Measurements from ENCODE around the gene C1D. TPM values are rescaled to one million over a fixed set of nuclear protein-coding genes. Genes with fewer than 3 reads are reported as not detected.

C1D gene
- polyA plus RNA-seq, 3 donors: 14.9 to 58.4 (median 49.7) TPM

DNA sequence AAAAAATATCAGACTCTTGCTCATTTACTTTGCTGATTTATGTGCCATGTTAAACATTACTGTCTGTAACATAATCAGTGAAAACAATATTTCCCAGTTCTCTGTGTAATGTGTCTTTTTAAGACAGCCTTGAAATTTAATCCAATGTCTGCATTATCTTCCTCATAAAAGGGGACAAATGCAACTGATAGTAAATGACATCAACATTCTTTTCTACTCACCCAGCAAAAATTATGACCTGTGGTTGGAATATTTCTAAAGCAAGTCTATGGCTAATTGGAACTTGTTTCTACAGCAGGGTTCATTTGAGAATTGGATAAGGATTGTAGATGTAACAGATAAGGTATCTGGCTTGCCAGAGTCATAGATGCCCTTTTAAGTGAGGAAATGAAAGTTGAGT is 34.8 kb downstream of the C1D start:
- no peak overlapping the region for H2AFZ ChIP-seq (ENCODE audit: insufficient read depth, low read depth, low read length, poor library complexity, severe bottlenecking)
- H3K79me2 ChIP-seq (ENCODE audit: insufficient read depth, low read length): no peaks in the 10 kb centered on the region
- Mint-ChIP-seq H3K4me1 (no peaks in the 10 kb centered on the region), H3K27ac (no peak overlapping the region), H3K4me3 (no peak overlapping the region), H3K9me3 (peaks cover 0 to 2% (median 0%) of the 10 kb centered on the region in 7 donors), H3K27me3 (ENCODE audit: low read depth in 3 of 3) (peaks cover 2 to 13% (median 9%) of the 10 kb centered on the region in 3 donors), H3K36me3 (no peaks in the 10 kb centered on the region)
- TF ChIP-seq, protein P1, sequence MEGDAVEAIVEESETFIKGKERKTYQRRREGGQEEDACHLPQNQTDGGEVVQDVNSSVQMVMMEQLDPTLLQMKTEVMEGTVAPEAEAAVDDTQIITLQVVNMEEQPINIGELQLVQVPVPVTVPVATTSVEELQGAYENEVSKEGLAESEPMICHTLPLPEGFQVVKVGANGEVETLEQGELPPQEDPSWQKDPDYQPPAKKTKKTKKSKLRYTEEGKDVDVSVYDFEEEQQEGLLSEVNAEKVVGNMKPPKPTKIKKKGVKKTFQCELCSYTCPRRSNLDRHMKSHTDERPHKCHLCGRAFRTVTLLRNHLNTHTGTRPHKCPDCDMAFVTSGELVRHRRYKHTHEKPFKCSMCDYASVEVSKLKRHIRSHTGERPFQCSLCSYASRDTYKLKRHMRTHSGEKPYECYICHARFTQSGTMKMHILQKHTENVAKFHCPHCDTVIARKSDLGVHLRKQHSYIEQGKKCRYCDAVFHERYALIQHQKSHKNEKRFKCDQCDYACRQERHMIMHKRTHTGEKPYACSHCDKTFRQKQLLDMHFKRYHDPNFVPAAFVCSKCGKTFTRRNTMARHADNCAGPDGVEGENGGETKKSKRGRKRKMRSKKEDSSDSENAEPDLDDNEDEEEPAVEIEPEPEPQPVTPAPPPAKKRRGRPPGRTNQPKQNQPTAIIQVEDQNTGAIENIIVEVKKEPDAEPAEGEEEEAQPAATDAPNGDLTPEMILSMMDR (IDR thresholded peaks at IDR 0.05): no peak
- H3K4me2 ChIP-seq (replicated peaks; ENCODE audit: extremely low read depth, low read length, poor library complexity, severe bottlenecking): no peak overlapping the region
- DNase-seq: no peak
- no peak overlapping the region for H3K9ac ChIP-seq (ENCODE audit: insufficient read depth, low read length, poor library complexity, severe bottlenecking)
- no peaks in the 10 kb centered on the region for H3K36me3 ChIP-seq (replicated peaks in 1 of 2; ENCODE audit: control insufficient read depth in 1 of 2, insufficient read depth in 2 of 2, low read length in 2 of 2)
- no peaks in the 10 kb centered on the region for H3K4me1 ChIP-seq (ENCODE audit: control insufficient read depth in 1 of 2, insufficient read depth in 2 of 2, low read length in 2 of 2)
- peaks cover 0 to 3% of the 10 kb centered on the region in 2 donors for H3K27me3 ChIP-seq (ENCODE audit: control insufficient read depth in 2 of 2, insufficient read depth in 2 of 2, low read length in 2 of 2)
- H3K4me3 ChIP-seq (replicated peaks in 1 of 3; ENCODE audit: low read depth in 2 of 3, low read length in 3 of 3): no peak overlapping the region
- no peaks in the 10 kb centered on the region for H3K9me3 ChIP-seq (replicated peaks in 1 of 2; ENCODE audit: control insufficient read depth in 1 of 2, insufficient read depth in 1 of 2, low read length in 2 of 2)
- intact Hi-C loops (cut with micrococcal nuclease): no loop called here
- no peak overlapping the region for H3K27ac ChIP-seq (ENCODE audit: low read depth in 1 of 2, low read length in 2 of 2)
- H4K20me1 ChIP-seq (ENCODE audit: insufficient read depth, low read length): no peaks in the 10 kb centered on the region

- no peak overlapping the region for H3K4me3 Mint-ChIP-seq
- over 99% methylated on average over 22 of the region's 22 CpGs for WGBS (ENCODE audit: insufficient coverage)
- no peak overlapping the region for H3K9ac ChIP-seq (ENCODE audit: insufficient read depth, low read length, poor library complexity, severe bottlenecking)
- H3K79me2 ChIP-seq (ENCODE audit: insufficient read depth, low read length): no peaks in the 10 kb centered on the region
- H3K9me3 ChIP-seq (replicated peaks in 1 of 2; ENCODE audit: control insufficient read depth in 1 of 2, insufficient read depth in 1 of 2, low read length in 2 of 2): no peaks in the 10 kb centered on the region
- peaks cover 4 to 9% of the 10 kb centered on the region in 2 donors for H3K27me3 ChIP-seq (ENCODE audit: control insufficient read depth in 2 of 2, insufficient read depth in 2 of 2, low read length in 2 of 2)
- H3K4me1 Mint-ChIP-seq: no peaks in the 10 kb centered on the region
- peaks cover 0 to 2% (median 0%) of the 10 kb centered on the region in 7 donors for H3K9me3 Mint-ChIP-seq
- H3K4me2 ChIP-seq (replicated peaks; ENCODE audit: extremely low read depth, low read length, poor library complexity, severe bottlenecking): no peak overlapping the region
- no peaks in the 10 kb centered on the region for H3K36me3 ChIP-seq (replicated peaks in 1 of 2; ENCODE audit: control insufficient read depth in 1 of 2, insufficient read depth in 2 of 2, low read length in 2 of 2)
- H2AFZ ChIP-seq (ENCODE audit: insufficient read depth, low read depth, low read length, poor library complexity, severe bottlenecking): no peak overlapping the region
- TF ChIP-seq, protein P1 (IDR thresholded peaks at IDR 0.05): no peak
- intact Hi-C loops (cut with micrococcal nuclease): no loop called here
- H3K4me1 ChIP-seq (ENCODE audit: control insufficient read depth in 1 of 2, insufficient read depth in 2 of 2, low read length in 2 of 2): no peaks in the 10 kb centered on the region
- no peak overlapping the region for H3K4me3 ChIP-seq (replicated peaks in 1 of 3; ENCODE audit: low read depth in 2 of 3, low read length in 3 of 3)
- DNase-seq: no peak
- H3K36me3 Mint-ChIP-seq: no peaks in the 10 kb centered on the region
- no peak overlapping the region for H3K27ac ChIP-seq (ENCODE audit: low read depth in 1 of 2, low read length in 2 of 2)
- no peak overlapping the region for H3K27ac Mint-ChIP-seq
- H3K27me3 Mint-ChIP-seq (ENCODE audit: low read depth in 3 of 3): peaks cover 4 to 24% (median 8%) of the 10 kb centered on the region in 3 donors
- no peaks in the 10 kb centered on the region for H4K20me1 ChIP-seq (ENCODE audit: insufficient read depth, low read length)
Observed at GRCh38 chr2:68024450-68024849, 38.4 kb downstream of the C1D start.

Measured in CD14-positive monocyte (primary cell).